Measurements from ENCODE around the gene GIPC1.

The GIPC1 gene

DNA sequence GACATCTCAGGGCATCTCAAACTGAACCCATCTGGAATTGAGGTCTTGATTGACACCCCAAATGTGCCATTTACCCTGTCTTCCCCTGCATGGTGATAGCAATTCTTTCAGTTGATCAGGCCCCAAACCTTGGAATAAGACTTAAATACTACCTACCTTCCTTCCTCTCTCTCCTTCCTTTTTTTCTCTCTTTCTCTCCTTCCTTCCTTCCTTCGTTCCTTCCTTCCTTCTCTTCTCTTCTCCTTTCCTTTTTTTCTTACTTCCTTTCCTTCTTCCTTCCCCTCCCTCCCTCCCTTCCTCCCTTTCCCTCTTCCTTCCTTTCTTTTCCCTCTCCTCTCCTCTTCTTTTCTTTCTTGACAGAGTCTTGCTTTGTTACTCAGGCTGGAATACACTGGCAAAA lies 7.4 kb upstream of the GIPC1 start:
- H3K36me3 ChIP-seq (ENCODE audit: insufficient read depth, low read length): no peaks in the 10 kb centered on the region
- H3K9ac ChIP-seq (ENCODE audit: low read depth, low read length): no peak overlapping the region
- H3K4me2 ChIP-seq (ENCODE audit: low read length): no peak overlapping the region
- H3K27me3 ChIP-seq (ENCODE audit: control insufficient read depth, insufficient read depth, low read length): no peaks in the 10 kb centered on the region
- no peaks in the 10 kb centered on the region for H3K9me3 ChIP-seq (replicated peaks; ENCODE audit: low read length)
- H3K4me1 ChIP-seq (ENCODE audit: control insufficient read depth, insufficient read depth, low read length): peaks cover 36% of the 10 kb centered on the region
- H3K4me3 ChIP-seq (ENCODE audit: low read length): no peak overlapping the region

DNA sequence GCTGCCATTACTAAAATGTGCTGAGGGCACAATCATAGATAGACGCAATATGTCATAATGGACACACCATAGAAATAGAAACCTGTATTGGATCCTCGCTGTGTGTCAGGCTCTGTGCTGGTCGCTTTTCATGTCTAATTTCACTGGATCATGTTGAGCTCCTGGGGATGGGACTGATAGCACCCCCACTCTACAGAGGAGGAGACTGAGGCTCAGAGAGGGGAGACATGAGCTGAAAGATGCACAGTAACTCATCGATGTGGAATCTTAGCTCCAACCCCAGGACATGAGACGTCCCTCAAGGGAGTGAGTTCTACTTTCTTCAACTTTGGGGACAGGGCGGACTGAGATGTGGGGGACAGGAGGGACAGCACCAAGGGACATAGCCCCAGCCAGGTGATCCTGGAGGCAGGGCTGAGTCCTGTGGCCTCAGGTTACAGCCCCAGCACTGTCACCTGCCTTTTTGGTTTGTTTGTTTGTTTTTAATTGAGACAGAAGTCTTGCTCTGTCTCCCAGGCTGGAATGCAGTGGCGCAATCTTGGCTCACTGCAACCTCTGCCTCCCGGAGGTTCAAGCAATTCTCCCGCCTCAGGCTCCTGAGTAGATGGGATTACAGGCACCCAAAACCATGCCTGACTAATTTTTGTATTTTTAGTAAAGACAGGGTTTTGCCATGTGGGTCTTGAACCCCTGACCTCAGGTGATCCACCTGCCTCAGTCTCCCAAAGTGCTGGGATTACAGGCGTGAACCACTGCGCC lies 6.6 kb upstream of the GIPC1 start:
- Histone ChIP-seq H3K27me3 (ENCODE audit: control insufficient read depth, insufficient read depth, low read length) (no peaks in the 10 kb centered on the region), H3K9me3 (replicated peaks; ENCODE audit: low read length) (no peaks in the 10 kb centered on the region), H3K4me2 (ENCODE audit: low read length) (no peak overlapping the region), H3K4me3 (ENCODE audit: low read length) (no peak overlapping the region), H3K9ac (ENCODE audit: low read depth, low read length) (no peak overlapping the region), H3K36me3 (ENCODE audit: insufficient read depth, low read length) (no peaks in the 10 kb centered on the region), H3K4me1 (ENCODE audit: control insufficient read depth, insufficient read depth, low read length) (peaks cover 32% of the 10 kb centered on the region)

DNA sequence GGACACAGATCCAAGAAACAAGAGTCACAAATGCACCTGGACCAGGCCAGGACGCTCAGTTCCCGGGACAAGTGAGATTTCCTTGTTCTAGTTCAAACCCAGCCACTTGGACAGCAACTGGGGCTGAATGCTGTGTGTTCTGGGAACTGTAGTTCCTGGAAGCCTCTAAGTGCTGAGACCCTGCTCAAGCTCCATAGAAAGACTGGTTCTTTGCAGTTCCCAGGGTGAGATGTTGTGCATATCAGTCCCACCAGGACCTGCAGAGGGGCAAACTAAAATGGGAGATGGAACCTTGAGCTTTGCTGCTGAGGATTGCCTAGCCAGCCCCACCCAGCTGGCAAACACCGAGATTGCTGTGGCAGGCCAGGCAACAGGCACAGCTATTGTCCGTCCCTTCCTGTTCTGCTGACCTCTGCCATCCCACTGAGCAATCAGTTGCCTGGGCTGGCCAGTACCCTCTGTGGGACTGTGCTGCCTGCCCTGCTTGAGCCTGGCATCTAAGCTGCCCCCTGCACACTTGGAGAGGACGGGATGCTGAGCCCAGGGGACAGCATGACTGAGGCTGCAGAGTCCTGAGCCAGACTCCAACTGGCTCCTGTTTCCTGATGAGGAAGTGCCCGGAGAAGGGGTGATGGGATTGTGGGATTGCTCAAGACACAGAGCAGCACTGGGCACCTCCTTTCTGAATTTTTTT lies 1.4 kb upstream of the GIPC1 start:
- H3K9me3 ChIP-seq (replicated peaks; ENCODE audit: low read length): no peaks in the 10 kb centered on the region
- no peak overlapping the region for H3K9ac ChIP-seq (ENCODE audit: low read depth, low read length)
- peak overlapping the region; percentile 81 for H3K4me2 ChIP-seq (ENCODE audit: low read length)
- H3K4me3 ChIP-seq (ENCODE audit: low read length): peak overlapping the region; percentile 66
- peaks cover 24% of the 10 kb centered on the region for H3K4me1 ChIP-seq (ENCODE audit: control insufficient read depth, insufficient read depth, low read length)
- H3K27me3 ChIP-seq (ENCODE audit: control insufficient read depth, insufficient read depth, low read length): no peaks in the 10 kb centered on the region
- H3K36me3 ChIP-seq (ENCODE audit: insufficient read depth, low read length): peaks cover 3% of the 10 kb centered on the region

DNA sequence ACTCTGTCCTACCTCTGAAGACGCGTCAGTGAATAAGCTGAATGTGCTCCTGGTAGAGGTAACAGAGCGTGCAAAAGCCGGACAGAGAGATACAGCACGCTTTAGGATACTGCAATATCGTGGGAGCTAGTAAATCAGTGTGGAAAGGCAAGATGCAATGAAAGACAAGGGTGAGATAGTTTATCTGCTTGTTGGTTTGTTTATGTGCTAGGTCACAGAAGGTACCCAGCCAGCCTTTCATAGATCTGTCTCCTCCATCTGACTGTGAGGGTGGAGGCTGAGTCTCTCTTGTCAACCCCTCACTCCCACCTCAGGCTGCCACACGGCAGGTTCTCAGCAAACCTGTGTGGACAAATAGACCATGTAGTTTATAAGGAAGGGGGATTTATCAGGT lies 904 bp upstream of the GIPC1 start:
- Histone ChIP-seq H3K4me3 (ENCODE audit: low read length) (peak overlapping the region; percentile 66), H3K9ac (ENCODE audit: low read depth, low read length) (peak overlapping the region; percentile 55), H3K9me3 (replicated peaks; ENCODE audit: low read length) (no peaks in the 10 kb centered on the region), H3K27me3 (ENCODE audit: control insufficient read depth, insufficient read depth, low read length) (no peaks in the 10 kb centered on the region), H3K4me1 (ENCODE audit: control insufficient read depth, insufficient read depth, low read length) (peaks cover 23% of the 10 kb centered on the region), H3K36me3 (ENCODE audit: insufficient read depth, low read length) (peaks cover 6% of the 10 kb centered on the region), H3K4me2 (ENCODE audit: low read length) (peak overlapping the region; percentile 81)

DNA sequence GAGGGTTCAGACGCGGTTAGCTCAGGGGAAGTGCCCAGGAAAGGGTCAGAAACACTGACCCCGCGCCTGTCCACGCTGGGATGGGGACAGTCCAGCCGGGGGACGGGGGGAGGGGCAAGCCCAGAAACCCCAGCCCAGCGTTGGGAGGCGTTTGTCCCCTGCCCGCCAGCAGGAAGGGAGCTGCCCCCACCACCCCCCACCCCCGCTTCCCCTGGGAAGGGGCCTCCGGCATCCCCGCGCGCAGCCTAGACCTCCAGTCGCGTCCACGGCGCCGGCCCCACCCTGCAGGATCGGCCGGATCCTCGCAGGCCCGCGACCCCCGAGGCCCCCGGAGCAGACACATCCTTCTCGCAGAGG lies 277 bp downstream of the GIPC1 start:
- Histone ChIP-seq H3K27me3 (ENCODE audit: control insufficient read depth, insufficient read depth, low read length) (no peaks in the 10 kb centered on the region), H3K4me2 (ENCODE audit: low read length) (peak overlapping the region; percentile 95), H3K9me3 (replicated peaks; ENCODE audit: low read length) (no peaks in the 10 kb centered on the region), H3K9ac (ENCODE audit: low read depth, low read length) (peak overlapping the region; percentile 78), H3K4me1 (ENCODE audit: control insufficient read depth, insufficient read depth, low read length) (peaks cover 23% of the 10 kb centered on the region), H3K4me3 (ENCODE audit: low read length) (peak overlapping the region; percentile 83), H3K36me3 (ENCODE audit: insufficient read depth, low read length) (peaks cover 12% of the 10 kb centered on the region)

DNA sequence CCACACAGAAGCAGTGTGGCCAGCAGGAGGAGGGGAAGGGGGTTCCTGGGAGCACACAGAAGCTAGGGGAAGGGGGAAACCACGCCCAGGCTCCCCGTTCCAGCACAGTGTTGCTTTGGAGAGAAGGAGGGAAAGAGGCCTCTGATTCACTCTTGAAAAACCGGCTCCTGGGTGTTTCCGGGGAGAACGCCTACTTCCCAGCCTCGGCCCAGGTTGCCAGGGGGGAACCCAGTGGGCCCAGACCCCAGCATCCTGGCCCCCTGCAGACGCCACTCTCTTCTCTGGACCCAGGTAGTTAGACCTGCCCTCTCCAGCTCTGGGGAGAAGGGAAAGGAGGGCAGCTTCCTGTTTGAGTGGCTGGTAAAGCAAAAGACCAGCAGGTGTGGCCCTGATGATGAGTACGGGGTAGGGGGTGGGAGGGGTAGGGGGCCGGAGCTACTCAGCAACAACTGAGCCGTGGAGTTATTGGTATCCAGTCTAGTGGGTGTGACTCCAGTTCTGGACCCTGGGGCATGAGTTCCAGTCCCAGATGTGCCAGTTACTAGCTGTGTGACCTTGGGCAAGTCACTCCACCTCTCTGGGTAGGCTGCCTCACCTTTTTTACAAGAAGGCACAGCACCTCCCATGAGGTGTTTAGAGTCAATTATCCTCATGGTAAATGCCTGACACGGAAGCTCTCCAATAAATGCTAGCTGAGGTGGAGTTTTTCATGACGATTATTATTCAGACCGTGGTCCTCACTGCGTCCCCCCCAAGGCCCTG lies 836 bp downstream of the GIPC1 start:
- no peaks in the 10 kb centered on the region for H3K9me3 ChIP-seq (replicated peaks; ENCODE audit: low read length)
- peaks cover 23% of the 10 kb centered on the region for H3K4me1 ChIP-seq (ENCODE audit: control insufficient read depth, insufficient read depth, low read length)
- no peaks in the 10 kb centered on the region for H3K27me3 ChIP-seq (ENCODE audit: control insufficient read depth, insufficient read depth, low read length)
- H3K4me2 ChIP-seq (ENCODE audit: low read length): peak overlapping the region; percentile 95
- H3K4me3 ChIP-seq (ENCODE audit: low read length): peak overlapping the region; percentile 83
- peak overlapping the region; percentile 78 for H3K9ac ChIP-seq (ENCODE audit: low read depth, low read length)
- peaks cover 12% of the 10 kb centered on the region for H3K36me3 ChIP-seq (ENCODE audit: insufficient read depth, low read length)

DNA sequence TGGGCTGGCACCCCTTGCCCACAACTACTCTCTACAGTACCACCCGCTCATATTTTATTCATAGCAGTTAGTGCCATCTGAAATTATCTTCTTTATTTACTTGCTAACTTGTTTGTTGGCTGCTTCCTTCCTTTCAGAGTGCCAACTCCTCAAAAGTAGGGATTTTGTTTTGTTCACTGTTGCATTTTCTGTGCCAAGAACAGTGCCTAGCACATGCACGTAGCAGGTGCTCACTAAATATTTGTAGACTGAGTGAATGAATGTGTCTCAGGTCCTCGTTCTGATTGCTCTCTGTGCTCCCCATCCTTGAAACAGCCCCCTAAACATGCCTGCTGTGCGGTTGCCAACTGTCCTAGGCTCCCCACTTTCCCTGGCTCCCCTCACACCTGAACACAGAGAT lies 1.5 kb downstream of the GIPC1 start:
- H3K9me3 ChIP-seq (replicated peaks; ENCODE audit: low read length): no peaks in the 10 kb centered on the region
- H3K4me3 ChIP-seq (ENCODE audit: low read length): peak overlapping the region; percentile 83
- peak overlapping the region; percentile 95 for H3K4me2 ChIP-seq (ENCODE audit: low read length)
- peak overlapping the region; percentile 78 for H3K9ac ChIP-seq (ENCODE audit: low read depth, low read length)
- peaks cover 16% of the 10 kb centered on the region for H3K36me3 ChIP-seq (ENCODE audit: insufficient read depth, low read length)
- no peaks in the 10 kb centered on the region for H3K27me3 ChIP-seq (ENCODE audit: control insufficient read depth, insufficient read depth, low read length)
- H3K4me1 ChIP-seq (ENCODE audit: control insufficient read depth, insufficient read depth, low read length): peaks cover 23% of the 10 kb centered on the region

DNA sequence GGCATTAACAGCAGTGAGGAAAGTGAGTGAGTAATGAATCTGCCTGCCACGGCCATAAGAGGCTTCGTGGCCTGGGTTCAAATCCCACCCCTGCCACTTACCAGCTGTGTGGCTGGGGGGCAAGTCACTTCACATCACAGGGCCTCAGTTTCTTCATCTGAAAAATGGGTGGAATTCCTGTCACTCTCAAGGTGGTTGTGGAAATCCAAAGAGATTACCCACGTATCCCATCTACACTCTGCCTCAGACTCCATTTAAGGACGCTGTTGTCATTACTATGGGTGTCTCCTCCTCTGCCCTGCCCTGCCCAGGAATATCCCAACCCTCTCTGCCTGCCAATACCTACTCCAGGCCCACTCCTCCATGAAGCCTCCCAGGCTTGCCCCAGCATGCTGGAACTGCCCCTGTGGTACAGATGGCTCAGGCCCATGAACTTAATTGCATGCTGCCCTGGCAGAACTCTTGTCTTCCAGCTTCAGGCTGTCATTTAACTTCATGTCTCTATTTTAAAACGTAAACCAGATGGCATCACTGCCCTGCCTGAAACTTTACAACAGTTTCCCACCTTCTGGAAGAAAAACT lies 3.1 kb downstream of the GIPC1 start:
- no peaks in the 10 kb centered on the region for H3K27me3 ChIP-seq (ENCODE audit: control insufficient read depth, insufficient read depth, low read length)
- no peak overlapping the region for H3K4me2 ChIP-seq (ENCODE audit: low read length)
- H3K4me3 ChIP-seq (ENCODE audit: low read length): no peak overlapping the region
- peaks cover 26% of the 10 kb centered on the region for H3K36me3 ChIP-seq (ENCODE audit: insufficient read depth, low read length)
- H3K9me3 ChIP-seq (replicated peaks; ENCODE audit: low read length): no peaks in the 10 kb centered on the region
- H3K4me1 ChIP-seq (ENCODE audit: control insufficient read depth, insufficient read depth, low read length): peaks cover 22% of the 10 kb centered on the region
- no peak overlapping the region for H3K9ac ChIP-seq (ENCODE audit: low read depth, low read length)

DNA sequence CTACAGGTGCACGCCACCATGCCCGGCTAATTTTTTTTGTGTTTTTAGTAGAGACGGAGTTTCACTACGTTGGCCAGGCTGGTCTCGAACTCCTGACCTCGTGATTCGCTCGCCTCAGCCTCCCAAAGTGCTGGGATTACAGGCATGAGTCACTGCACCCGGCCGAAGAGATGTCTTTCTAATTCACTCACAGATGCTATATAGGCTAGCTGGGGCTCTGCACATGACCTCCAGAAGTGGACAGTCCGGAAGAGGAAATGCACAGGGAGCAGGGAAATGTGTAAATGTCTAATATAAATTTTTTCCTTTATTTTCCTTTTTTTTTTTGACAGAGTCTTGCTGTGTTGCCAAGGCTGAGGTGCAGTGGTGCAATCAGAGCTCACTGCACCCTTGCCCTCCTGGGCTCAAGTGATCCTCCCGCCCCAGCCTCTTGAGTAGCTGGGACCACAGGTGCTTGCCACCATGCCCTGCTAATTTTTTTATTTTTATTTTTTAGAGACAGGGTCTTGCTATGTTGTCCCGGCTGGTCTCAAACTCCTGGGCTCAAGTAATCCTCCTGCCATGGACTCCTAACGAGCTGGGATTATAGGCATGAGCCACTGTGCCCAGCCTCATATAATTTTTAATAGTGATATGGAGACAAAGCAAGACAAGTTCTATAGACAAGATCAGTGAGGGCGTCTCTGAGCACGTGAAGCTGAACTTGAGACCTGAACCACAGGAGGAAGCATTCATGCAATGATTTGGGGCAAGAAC lies 8.4 kb downstream of the GIPC1 start:
- Histone ChIP-seq H3K27me3 (ENCODE audit: control insufficient read depth, insufficient read depth, low read length) (no peaks in the 10 kb centered on the region), H3K4me3 (ENCODE audit: low read length) (no peak overlapping the region), H3K4me2 (ENCODE audit: low read length) (no peak overlapping the region), H3K4me1 (ENCODE audit: control insufficient read depth, insufficient read depth, low read length) (no peaks in the 10 kb centered on the region), H3K9me3 (replicated peaks; ENCODE audit: low read length) (no peaks in the 10 kb centered on the region), H3K36me3 (ENCODE audit: insufficient read depth, low read length) (peaks cover 36% of the 10 kb centered on the region), H3K9ac (ENCODE audit: low read depth, low read length) (no peak overlapping the region)

DNA sequence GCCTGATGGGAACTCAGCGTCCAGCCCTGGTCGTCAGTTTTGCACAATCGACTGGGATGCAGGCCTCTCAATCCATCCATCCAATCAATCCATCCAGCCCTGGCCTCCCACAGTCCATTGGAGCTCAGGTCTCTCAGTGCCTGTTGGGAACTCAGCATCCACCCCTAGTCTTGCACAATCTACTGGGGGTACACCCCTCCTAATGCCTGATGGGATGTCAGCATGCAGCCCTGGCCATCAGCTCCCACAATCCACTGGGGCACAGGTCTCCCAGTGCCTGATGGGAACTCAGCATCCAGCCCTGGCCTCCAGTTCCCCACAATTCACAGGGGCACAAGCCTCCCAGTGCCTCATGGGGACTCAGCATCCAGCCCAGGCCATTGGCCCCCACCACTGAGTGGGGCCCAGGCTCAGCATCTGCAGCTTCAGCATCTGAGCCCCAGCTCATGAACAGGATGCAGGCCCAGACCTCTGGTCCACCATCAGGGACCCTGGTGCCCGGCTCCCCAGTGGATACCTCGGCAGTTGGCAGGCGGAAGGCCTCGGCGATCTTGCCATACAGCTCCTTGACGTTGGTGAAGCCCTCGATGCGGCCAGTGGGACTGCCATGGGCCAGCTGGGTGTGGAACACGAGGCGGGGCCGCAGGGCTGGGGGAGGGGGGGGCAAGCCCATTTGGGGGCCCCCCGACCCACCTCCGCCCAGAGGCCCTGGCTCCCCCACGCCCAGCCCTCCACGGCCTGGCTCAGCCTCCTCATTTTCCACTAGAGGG lies 13.6 kb downstream of the GIPC1 start:
- H3K9ac ChIP-seq (ENCODE audit: low read depth, low read length): no peak overlapping the region
- H3K4me3 ChIP-seq (ENCODE audit: low read length): no peak overlapping the region
- no peaks in the 10 kb centered on the region for H3K27me3 ChIP-seq (ENCODE audit: control insufficient read depth, insufficient read depth, low read length)
- H3K36me3 ChIP-seq (ENCODE audit: insufficient read depth, low read length): peaks cover 47% of the 10 kb centered on the region
- no peaks in the 10 kb centered on the region for H3K4me1 ChIP-seq (ENCODE audit: control insufficient read depth, insufficient read depth, low read length)
- H3K9me3 ChIP-seq (replicated peaks; ENCODE audit: low read length): no peaks in the 10 kb centered on the region
- H3K4me2 ChIP-seq (ENCODE audit: low read length): no peak overlapping the region

All from skeletal muscle satellite cell (primary cell).